GM12892 (cell line): ENCODE results near the gene PIAS1.

Source experiments
- POLR2A ChIP-seq: IDR thresholded peaks from 2 replicates; pipeline ENCODE4 v1.6.1; 2011; ENCODE audit warnings: low read depth, low read length, control low read depth
- TAF1 ChIP-seq: IDR thresholded peaks from 2 replicates; pipeline ENCODE4 v1.6.1; 2011; ENCODE audit warnings: low read depth, mild to moderate bottlenecking, control low read depth, low read length, borderline replicate concordance

GRCh38 chr15:68210821-68211655, 156.9 kb downstream of the PIAS1 start:
- TF ChIP-seq POLR2A (no peak), TAF1 (no peak)
